Brain microvascular endothelial cell (primary cell): ENCODE measurements around the gene RPAP3.
"Not testable (repeated sequence)": the region's sequence is repeated elsewhere in the genome, so short reads cannot be mapped to it uniquely, and the experiment has no call there.

Experiments
- DNase-seq: peaks from one replicate; pipeline ENCODE4 v3.0.0-alpha.2; 2020
- H3K27ac ChIP-seq: fragments of 250-450 bp; sonication (Bioruptor Pico); 2 replicates; pipeline ENCODE4 v1.5.1; 2020; ENCODE audit warnings: mild to moderate bottlenecking, moderate library complexity
- H3K27me3 ChIP-seq: fragments of 250-450 bp; sonication (Bioruptor Pico); replicated peaks from 2 replicates; pipeline ENCODE4 v1.5.1; 2020; ENCODE audit warnings: mild to moderate bottlenecking
- H3K36me3 ChIP-seq: fragments of 250-450 bp; sonication (Bioruptor Pico); replicated peaks from 2 replicates; pipeline ENCODE4 v1.5.1; 2020; ENCODE audit warnings: mild to moderate bottlenecking
- H3K4me3 ChIP-seq: 2 replicates; pipeline ENCODE4 v1.5.1; 2011; ENCODE audit warnings: low read depth, mild to moderate bottlenecking, control low read depth, low read length, moderate library complexity
- CTCF ChIP-seq: IDR thresholded peaks from 2 replicates; pipeline ENCODE4 v1.5.1; 2011; ENCODE audit warnings: low read depth, mild to moderate bottlenecking, moderate library complexity, low read length, control low read depth, inconsistent platforms; ENCODE audit errors: missing control alignments
- in situ Hi-C: cut with HindIII; loops from 2 replicates; pipeline ENCODE4 v1.10.0; 2017; ENCODE audit warnings: low sequenced_read_pairs, low pct_ligation_motif_present

RPAP3 gene

GRCh38 chr12:47686645-47687240, 19.1 kb downstream of the RPAP3 start:
- peak; percentile 34 for DNase-seq
- no peak overlapping the region for H3K27ac ChIP-seq
- H3K36me3 ChIP-seq = peaks cover 5% of the 10 kb centered on the region
- in situ Hi-C loops = no loop called here
- H3K27me3 ChIP-seq = no peaks in the 10 kb centered on the region
- no peak overlapping the region for H3K4me3 ChIP-seq
- TF ChIP-seq CTCF = peak; percentile 73

GRCh38 chr12:47679785-47680184, 26.0 kb downstream of the RPAP3 start:
- in situ Hi-C loops = no loop called here
- no peak for DNase-seq
- H3K36me3 ChIP-seq = peaks cover 19% of the 10 kb centered on the region

GRCh38 chr12:47672068-47672467, 33.8 kb downstream of the RPAP3 start:
- no peak overlapping the region for H3K27ac ChIP-seq
- no peak overlapping the region for H3K4me3 ChIP-seq
- H3K36me3 ChIP-seq = peaks cover 11% of the 10 kb centered on the region
- TF ChIP-seq CTCF = no peak
- in situ Hi-C loops = no loop called here
- no peak for DNase-seq
- H3K27me3 ChIP-seq = no peaks in the 10 kb centered on the region

More at GRCh38 chr12:47679785-47680184, 26.0 kb downstream of the RPAP3 start:
- Histone ChIP-seq H3K27me3 (no peaks in the 10 kb centered on the region), H3K4me3 (no peak overlapping the region), H3K27ac (no peak overlapping the region)
- no peak for TF ChIP-seq CTCF

GRCh38 chr12:47667935-47668334, 37.9 kb downstream of the RPAP3 start:
- H3K27ac ChIP-seq, in situ Hi-C loops, DNase-seq, H3K4me3 ChIP-seq, H3K27me3 ChIP-seq, H3K36me3 ChIP-seq: not testable (repeated sequence)

- Histone ChIP-seq H3K27ac (no peak overlapping the region), H3K4me3 (no peak overlapping the region), H3K27me3 (no peaks in the 10 kb centered on the region), H3K36me3 (peaks cover 2% of the 10 kb centered on the region)
- in situ Hi-C loops = no loop called here
- TF ChIP-seq CTCF = no peak
- no peak for DNase-seq
These were observed 53.2 kb downstream of the RPAP3 start for GRCh38 chr12:47652521-47653234.

- H3K4me3 ChIP-seq = no peak overlapping the region
- DNase-seq = peak; percentile 70
- no peak overlapping the region for H3K27ac ChIP-seq
- TF ChIP-seq CTCF = peak; percentile 74
- in situ Hi-C loops = no loop called here
- H3K36me3 ChIP-seq = peaks cover 4% of the 10 kb centered on the region
- no peaks in the 10 kb centered on the region for H3K27me3 ChIP-seq
These were observed 54.2 kb downstream of the RPAP3 start for GRCh38 chr12:47651368-47652254.
